Transverse colon (tissue), 4 donors: ENCODE measurements around the gene ZNF92.

Experiments used
- EP300 ChIP-seq: sonication (generic); formaldehyde crosslinking; IDR thresholded peaks from one replicate; pipeline ENCODE4 v1.6.1; 2017; ENCODE audit warnings: antibody characterized with exemption, low read depth
- POLR2A ChIP-seq: fragments of 450-650 bp; IDR thresholded peaks from one replicate; pipeline ENCODE4 v1.6.1; 2016; ENCODE audit warnings: antibody characterized with exemption, mild to moderate bottlenecking, moderate library complexity
- POLR2AphosphoS5 ChIP-seq, 3 donors: sonication (generic); formaldehyde crosslinking; IDR thresholded peaks; one replicate each; pipeline ENCODE4 v1.6.1; 2016; ENCODE audit warnings: antibody characterized with exemption in 3 of 3
- TF ChIP-seq, protein P1 (sequence below), 5 experiments: fragments of 200-600 bp in 3 of 5; fragments of 450-650 bp in 2 of 5; sonication (generic) in 3 of 5; IDR thresholded peaks; 1 replicate in 2 of 5; 2 replicates in 3 of 5; pipeline ENCODE4 v1.5.1; 2016 to 2017; ENCODE audit warnings: antibody characterized with exemption in 5 of 5, inconsistent platforms in 3 of 5, mild to moderate bottlenecking in 2 of 5, moderate library complexity in 1 of 5

DNA sequence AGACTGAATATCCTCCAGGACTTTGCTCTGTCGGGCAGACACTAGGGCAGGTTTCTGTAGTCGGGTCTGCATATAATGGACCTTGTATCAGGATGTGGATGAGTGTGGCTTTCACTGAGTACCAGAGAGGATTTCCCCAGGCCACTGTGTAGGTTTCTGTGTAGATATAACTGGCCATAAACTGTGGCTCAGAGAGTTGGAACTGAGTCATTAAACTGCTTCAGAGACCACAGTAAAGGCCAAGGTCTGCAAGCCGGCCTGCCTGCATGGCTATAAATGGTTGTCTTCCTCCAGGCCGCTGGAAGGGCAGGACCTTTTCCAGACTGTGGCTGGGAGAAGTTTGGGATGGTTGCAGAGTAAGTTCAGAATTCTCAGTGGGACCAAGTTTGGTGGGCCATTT, 16.9 kb downstream of the ZNF92 start:
- TF ChIP-seq, protein P1, sequence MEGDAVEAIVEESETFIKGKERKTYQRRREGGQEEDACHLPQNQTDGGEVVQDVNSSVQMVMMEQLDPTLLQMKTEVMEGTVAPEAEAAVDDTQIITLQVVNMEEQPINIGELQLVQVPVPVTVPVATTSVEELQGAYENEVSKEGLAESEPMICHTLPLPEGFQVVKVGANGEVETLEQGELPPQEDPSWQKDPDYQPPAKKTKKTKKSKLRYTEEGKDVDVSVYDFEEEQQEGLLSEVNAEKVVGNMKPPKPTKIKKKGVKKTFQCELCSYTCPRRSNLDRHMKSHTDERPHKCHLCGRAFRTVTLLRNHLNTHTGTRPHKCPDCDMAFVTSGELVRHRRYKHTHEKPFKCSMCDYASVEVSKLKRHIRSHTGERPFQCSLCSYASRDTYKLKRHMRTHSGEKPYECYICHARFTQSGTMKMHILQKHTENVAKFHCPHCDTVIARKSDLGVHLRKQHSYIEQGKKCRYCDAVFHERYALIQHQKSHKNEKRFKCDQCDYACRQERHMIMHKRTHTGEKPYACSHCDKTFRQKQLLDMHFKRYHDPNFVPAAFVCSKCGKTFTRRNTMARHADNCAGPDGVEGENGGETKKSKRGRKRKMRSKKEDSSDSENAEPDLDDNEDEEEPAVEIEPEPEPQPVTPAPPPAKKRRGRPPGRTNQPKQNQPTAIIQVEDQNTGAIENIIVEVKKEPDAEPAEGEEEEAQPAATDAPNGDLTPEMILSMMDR (IDR thresholded peaks at IDR 0.05) = no peak
- no peak for TF ChIP-seq EP300
- no peak for TF ChIP-seq POLR2AphosphoS5 (IDR thresholded peaks at IDR 0.05)
- no peak for TF ChIP-seq POLR2A
